K562 (cell line): ENCODE measurements around the gene FBN3. TPM values are rescaled to one million over a fixed set of nuclear protein-coding genes. Genes with fewer than 3 reads are reported as not detected.
A peak's percentile ranks its signal among the peaks of the same experiment; 100 is the strongest.

ENCODE experiments used
- GTF2F1 ChIP-seq: IDR thresholded peaks from 2 replicates; pipeline ENCODE4 v1.6.1; 2011; ENCODE audit warnings: low read depth, low read length, improper control_type of control experiment
- L3MBTL2 ChIP-seq: fragments of 450-650 bp; IDR thresholded peaks from 2 replicates; pipeline ENCODE4 v1.6.1; 2016; ENCODE audit warnings: mild to moderate bottlenecking, moderate library complexity
- MIER1 ChIP-seq: fragments of 450-650 bp; IDR thresholded peaks from 2 replicates; pipeline ENCODE4 v1.6.1; 2016; ENCODE audit warnings: antibody characterized with exemption, mild to moderate bottlenecking, low read depth
- NEUROD1 ChIP-seq: fragments of 150-350 bp; IDR thresholded peaks from 2 replicates; pipeline ENCODE4 v1.6.1; 2014; ENCODE audit warnings: borderline replicate concordance, low read length, low read depth; ENCODE audit not compliant: partially characterized antibody
- RAD51 ChIP-seq: fragments of 450-650 bp; IDR thresholded peaks from 2 replicates; pipeline ENCODE4 v1.7.1; 2016; ENCODE audit warnings: low read depth, mild to moderate bottlenecking, borderline replicate concordance
- RB1 ChIP-seq: fragments of 450-650 bp; IDR thresholded peaks from 2 replicates; pipeline ENCODE4 v1.6.1; 2017; ENCODE audit warnings: low read depth, mild to moderate bottlenecking
- SMAD3 ChIP-seq: fragments of 450-650 bp; formaldehyde crosslinking; conservative IDR thresholded peaks from 2 replicates; pipeline ENCODE4 v1.4.0; 2020; ENCODE audit warnings: mild to moderate bottlenecking
- ZBTB49 ChIP-seq: sonication (generic); formaldehyde crosslinking; IDR thresholded peaks from 2 replicates; pipeline ENCODE4 v1.8.0; 2022; ENCODE audit warnings: missing genetic modification reagents, mild to moderate bottlenecking, borderline replicate concordance
- ZFP1 ChIP-seq: fragments of 450-650 bp; formaldehyde crosslinking; IDR thresholded peaks from 2 replicates; pipeline ENCODE4 v1.4.0; 2020; ENCODE audit warnings: mild to moderate bottlenecking, mixed read lengths
- ZNF140 ChIP-seq: fragments of 250-450 bp; sonication (Bioruptor Pico); IDR thresholded peaks from 2 replicates; pipeline ENCODE4 v1.8.0; 2021; ENCODE audit warnings: moderate library complexity, mild to moderate bottlenecking, inconsistent platforms
- ZNF311 ChIP-seq: fragments of 250-450 bp; sonication (Bioruptor Pico); IDR thresholded peaks from 2 replicates; pipeline ENCODE4 v1.4.0; 2020; ENCODE audit warnings: mild to moderate bottlenecking, moderate library complexity
- polyA plus RNA-seq, 8 experiments: library from polyadenylated mRNA; depleted of rRNA in 4 of 8; stranded (reverse) in 5 of 8; unstranded in 3 of 8; fragments of >200 nt; fragmentation: Nextera tagmentation in 2 of 8; fragmentation: Illumina TruSeq in 1 of 8; extraction: Ambion mirVana in 2 of 8; extraction: Trizol in 1 of 8; gene quantifications; 2 replicates each; pipeline versions ENCODE4 v1.2.1 to v1.2.3, GENCODE V29; 2011 to 2014; ENCODE audit warnings: inconsistent platforms in 1 of 8, missing spikeins in 1 of 8
- total RNA-seq, 7 experiments: library from RNA; depleted of rRNA in 6 of 7; stranded (reverse); fragments of >200 nt in 6 of 7; fragmentation: Illumina TruSeq in 2 of 7; extraction: Trizol in 2 of 7; gene quantifications; 2 replicates each; pipeline versions ENCODE4 v1.2.1 to v1.2.3, GENCODE V29; 2011 to 2021; ENCODE audit warnings: low replicate concordance in 1 of 7
- TF ChIP-seq, protein P1 (sequence below): fragments of 250-450 bp; sonication (Bioruptor Pico); IDR thresholded peaks from 2 replicates; pipeline ENCODE4 v1.8.0; 2021; ENCODE audit warnings: moderate library complexity, mild to moderate bottlenecking, inconsistent platforms
- TF ChIP-seq, protein P2 (sequence below): fragments of 450-650 bp; IDR thresholded peaks from 2 replicates; pipeline ENCODE4 v1.6.1; 2017; ENCODE audit warnings: mild to moderate bottlenecking, moderate library complexity
- TF ChIP-seq, protein P3 (sequence below): fragments of 250-450 bp; sonication (Bioruptor Pico); IDR thresholded peaks from 2 replicates; pipeline ENCODE4 v1.9.0; 2021; ENCODE audit warnings: mild to moderate bottlenecking, inconsistent platforms

FBN3 gene
- total and polyA plus RNA-seq, 9 of the 15 experiments (the other 6 are each of a cell fraction or from before 2014, with no cell fraction given): under 0.01 to 0.29 (median 0.01) TPM; not detected in 4

DNA sequence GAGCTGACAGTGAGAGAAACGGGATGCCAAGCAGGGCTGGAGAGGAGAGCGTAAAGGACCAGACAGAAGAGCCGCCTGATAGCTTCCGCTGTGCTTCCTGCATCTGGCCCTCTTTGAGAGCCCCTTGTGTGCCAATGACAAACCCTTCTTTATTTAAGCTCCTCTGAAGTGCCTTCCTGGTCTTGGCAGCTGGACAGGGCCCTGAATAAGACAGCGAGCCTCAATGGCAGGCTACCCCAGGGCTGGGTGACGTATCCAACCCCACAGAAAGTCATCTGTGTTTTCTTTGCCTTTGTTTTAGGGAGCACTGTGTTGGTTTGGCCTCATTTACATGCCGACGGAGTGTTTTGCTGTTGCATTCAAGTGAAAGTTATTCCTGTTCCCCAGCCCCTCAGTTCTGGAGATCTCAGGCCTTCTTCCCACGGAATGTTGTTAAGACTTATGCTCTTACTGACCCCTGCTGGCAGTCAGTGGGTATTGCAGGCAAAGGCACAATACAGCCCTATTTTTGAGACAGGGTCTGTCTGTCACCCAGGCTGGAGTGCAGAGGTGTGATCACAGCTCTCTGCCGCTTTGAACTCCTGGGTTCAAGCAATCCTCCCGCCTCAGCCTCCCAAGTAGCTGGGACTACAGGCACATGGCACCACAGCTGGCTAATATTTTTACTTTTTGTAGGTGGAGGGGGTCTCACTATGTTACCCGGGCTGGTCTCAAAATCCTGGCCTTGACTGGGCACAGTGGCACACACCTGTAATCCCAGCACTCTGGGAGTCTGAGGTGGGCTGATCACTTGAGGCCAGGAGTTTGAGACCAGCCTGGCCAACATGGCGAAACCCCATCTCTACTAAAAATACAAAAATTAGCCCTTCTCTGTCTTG, 80.1 kb downstream of the FBN3 start (continued):
- TF ChIP-seq ZBTB49 (CRISPR knock-in tag) (no peak), ZNF140 (CRISPR knock-in tag) (no peak), ZNF311 (CRISPR knock-in tag) (no peak), SMAD3 (CRISPR knock-in tag) (no peak), L3MBTL2 (no peak), MIER1 (no peak), NEUROD1 (no peak), RB1 (0 out of 2 replicates have a peak, but pooled peaks have one; percentile 24), ZFP1 (no peak), RAD51 (no peak), GTF2F1 (no peak)
- TF ChIP-seq, protein P1, sequence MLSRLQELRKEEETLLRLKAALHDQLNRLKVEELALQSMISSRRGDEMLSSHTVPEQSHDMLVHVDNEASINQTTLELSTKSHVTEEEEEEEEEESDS: no peak
- TF ChIP-seq, protein P2, sequence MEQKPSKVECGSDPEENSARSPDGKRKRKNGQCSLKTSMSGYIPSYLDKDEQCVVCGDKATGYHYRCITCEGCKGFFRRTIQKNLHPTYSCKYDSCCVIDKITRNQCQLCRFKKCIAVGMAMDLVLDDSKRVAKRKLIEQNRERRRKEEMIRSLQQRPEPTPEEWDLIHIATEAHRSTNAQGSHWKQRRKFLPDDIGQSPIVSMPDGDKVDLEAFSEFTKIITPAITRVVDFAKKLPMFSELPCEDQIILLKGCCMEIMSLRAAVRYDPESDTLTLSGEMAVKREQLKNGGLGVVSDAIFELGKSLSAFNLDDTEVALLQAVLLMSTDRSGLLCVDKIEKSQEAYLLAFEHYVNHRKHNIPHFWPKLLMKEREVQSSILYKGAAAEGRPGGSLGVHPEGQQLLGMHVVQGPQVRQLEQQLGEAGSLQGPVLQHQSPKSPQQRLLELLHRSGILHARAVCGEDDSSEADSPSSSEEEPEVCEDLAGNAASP: no peak
- TF ChIP-seq, protein P3, sequence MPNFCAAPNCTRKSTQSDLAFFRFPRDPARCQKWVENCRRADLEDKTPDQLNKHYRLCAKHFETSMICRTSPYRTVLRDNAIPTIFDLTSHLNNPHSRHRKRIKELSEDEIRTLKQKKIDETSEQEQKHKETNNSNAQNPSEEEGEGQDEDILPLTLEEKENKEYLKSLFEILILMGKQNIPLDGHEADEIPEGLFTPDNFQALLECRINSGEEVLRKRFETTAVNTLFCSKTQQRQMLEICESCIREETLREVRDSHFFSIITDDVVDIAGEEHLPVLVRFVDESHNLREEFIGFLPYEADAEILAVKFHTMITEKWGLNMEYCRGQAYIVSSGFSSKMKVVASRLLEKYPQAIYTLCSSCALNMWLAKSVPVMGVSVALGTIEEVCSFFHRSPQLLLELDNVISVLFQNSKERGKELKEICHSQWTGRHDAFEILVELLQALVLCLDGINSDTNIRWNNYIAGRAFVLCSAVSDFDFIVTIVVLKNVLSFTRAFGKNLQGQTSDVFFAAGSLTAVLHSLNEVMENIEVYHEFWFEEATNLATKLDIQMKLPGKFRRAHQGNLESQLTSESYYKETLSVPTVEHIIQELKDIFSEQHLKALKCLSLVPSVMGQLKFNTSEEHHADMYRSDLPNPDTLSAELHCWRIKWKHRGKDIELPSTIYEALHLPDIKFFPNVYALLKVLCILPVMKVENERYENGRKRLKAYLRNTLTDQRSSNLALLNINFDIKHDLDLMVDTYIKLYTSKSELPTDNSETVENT (CRISPR knock-in tag): no peak
